ENCODE data around the gene LONRF3. TPM values are rescaled to one million over a fixed set of nuclear protein-coding genes. Genes with fewer than 3 reads are reported as not detected.
A peak's percentile ranks its signal among the peaks of the same experiment; 100 is the strongest.

The LONRF3 gene
- total and polyA plus RNA-seq, 4 donors, result 2.0 to 26.7 (median 5.8) TPM

DNA sequence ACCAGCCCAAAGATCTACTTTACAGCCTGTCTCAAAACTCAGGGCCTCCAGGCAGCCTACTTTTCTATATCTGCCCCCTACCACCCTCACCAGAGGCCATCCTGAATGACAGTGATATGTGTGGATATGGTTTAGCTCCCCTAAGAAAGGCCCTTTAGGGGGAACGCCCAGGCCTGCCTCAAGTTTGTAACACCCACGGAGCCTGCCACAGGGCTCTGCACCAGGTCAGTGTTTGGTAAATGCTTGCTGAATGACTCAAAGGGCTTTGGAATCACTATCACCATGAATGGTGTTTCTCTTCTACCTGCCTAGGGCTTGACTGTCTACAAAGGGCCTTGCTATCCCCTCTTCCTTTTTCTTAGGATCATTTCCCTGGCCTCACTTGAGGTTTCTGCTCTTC is 11.3 kb upstream of the LONRF3 start:
- Histone ChIP-seq H3K9ac (ENCODE audit: low read depth in 1 of 2, low read length in 2 of 2) (no peak overlapping the region), H3K4me1 (ENCODE audit: control insufficient read depth in 4 of 4, insufficient read depth in 4 of 4, low read length in 3 of 4) (no peaks in the 10 kb centered on the region), H3K9me3 (ENCODE audit: control insufficient read depth in 4 of 4, low read length in 3 of 4) (no peaks in the 10 kb centered on the region), H3K27me3 (ENCODE audit: control insufficient read depth in 4 of 4, insufficient read depth in 4 of 4, low read length in 3 of 4) (no peaks in the 10 kb centered on the region), H3K36me3 (ENCODE audit: control insufficient read depth in 4 of 4, insufficient read depth in 3 of 4, low read depth in 1 of 4, low read length in 3 of 4) (no peaks in the 10 kb centered on the region), H3K27ac (ENCODE audit: low read depth in 1 of 2, low read length in 2 of 2) (no peak overlapping the region), H3K4me3 (ENCODE audit: low read depth in 1 of 3, low read length in 3 of 3) (no peak overlapping the region)
- WGBS, result 95% methylated on average over 2 of the region's 2 CpGs
- TF ChIP-seq EGR1 (IDR thresholded peaks at IDR 0.05; ENCODE audit: low read depth in 2 of 2) (no peak), HNF4G (IDR thresholded peaks at IDR 0.05) (no peak), SP1 (IDR thresholded peaks at IDR 0.05) (no peak)
- TF ChIP-seq, protein P1, sequence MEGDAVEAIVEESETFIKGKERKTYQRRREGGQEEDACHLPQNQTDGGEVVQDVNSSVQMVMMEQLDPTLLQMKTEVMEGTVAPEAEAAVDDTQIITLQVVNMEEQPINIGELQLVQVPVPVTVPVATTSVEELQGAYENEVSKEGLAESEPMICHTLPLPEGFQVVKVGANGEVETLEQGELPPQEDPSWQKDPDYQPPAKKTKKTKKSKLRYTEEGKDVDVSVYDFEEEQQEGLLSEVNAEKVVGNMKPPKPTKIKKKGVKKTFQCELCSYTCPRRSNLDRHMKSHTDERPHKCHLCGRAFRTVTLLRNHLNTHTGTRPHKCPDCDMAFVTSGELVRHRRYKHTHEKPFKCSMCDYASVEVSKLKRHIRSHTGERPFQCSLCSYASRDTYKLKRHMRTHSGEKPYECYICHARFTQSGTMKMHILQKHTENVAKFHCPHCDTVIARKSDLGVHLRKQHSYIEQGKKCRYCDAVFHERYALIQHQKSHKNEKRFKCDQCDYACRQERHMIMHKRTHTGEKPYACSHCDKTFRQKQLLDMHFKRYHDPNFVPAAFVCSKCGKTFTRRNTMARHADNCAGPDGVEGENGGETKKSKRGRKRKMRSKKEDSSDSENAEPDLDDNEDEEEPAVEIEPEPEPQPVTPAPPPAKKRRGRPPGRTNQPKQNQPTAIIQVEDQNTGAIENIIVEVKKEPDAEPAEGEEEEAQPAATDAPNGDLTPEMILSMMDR (IDR thresholded peaks at IDR 0.05; ENCODE audit: low read depth, low read length, missing input control), result no peak
- peak; percentile 36 for DNase-seq (ENCODE audit: low spot score)

DNA sequence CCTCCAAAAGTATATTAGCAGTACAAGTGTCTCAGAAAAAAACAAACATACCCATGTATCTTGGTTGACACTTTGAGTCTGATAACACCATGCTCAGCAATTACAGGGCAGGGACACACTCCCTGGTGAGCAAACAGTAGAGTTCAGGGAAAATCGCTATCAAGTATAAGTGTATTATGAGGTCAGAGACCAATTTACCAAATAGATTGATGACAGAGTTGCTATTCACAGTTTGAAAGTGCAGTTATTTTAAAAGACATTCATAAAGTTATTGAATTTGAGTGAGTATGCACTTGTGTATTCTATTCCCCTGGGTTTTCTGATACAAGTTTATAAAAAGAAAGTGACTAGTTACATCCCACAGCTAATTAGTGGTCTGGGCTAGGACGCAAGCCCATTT is 10.2 kb upstream of the LONRF3 start:
- Histone ChIP-seq H3K4me1 (ENCODE audit: control insufficient read depth in 4 of 4, insufficient read depth in 4 of 4, low read length in 3 of 4) (no peaks in the 10 kb centered on the region), H3K4me3 (ENCODE audit: low read depth in 1 of 3, low read length in 3 of 3) (no peak overlapping the region), H3K36me3 (ENCODE audit: control insufficient read depth in 4 of 4, insufficient read depth in 3 of 4, low read depth in 1 of 4, low read length in 3 of 4) (no peaks in the 10 kb centered on the region), H3K27me3 (ENCODE audit: control insufficient read depth in 4 of 4, insufficient read depth in 4 of 4, low read length in 3 of 4) (no peaks in the 10 kb centered on the region), H3K9me3 (ENCODE audit: control insufficient read depth in 4 of 4, low read length in 3 of 4) (no peaks in the 10 kb centered on the region), H3K9ac (ENCODE audit: low read depth in 1 of 2, low read length in 2 of 2) (no peak overlapping the region), H3K27ac (ENCODE audit: low read depth in 1 of 2, low read length in 2 of 2) (no peak overlapping the region)
- no peak for DNase-seq (ENCODE audit: low spot score)
- WGBS, result 67% methylated on average over 2 of the region's 2 CpGs
- TF ChIP-seq, protein P2, sequence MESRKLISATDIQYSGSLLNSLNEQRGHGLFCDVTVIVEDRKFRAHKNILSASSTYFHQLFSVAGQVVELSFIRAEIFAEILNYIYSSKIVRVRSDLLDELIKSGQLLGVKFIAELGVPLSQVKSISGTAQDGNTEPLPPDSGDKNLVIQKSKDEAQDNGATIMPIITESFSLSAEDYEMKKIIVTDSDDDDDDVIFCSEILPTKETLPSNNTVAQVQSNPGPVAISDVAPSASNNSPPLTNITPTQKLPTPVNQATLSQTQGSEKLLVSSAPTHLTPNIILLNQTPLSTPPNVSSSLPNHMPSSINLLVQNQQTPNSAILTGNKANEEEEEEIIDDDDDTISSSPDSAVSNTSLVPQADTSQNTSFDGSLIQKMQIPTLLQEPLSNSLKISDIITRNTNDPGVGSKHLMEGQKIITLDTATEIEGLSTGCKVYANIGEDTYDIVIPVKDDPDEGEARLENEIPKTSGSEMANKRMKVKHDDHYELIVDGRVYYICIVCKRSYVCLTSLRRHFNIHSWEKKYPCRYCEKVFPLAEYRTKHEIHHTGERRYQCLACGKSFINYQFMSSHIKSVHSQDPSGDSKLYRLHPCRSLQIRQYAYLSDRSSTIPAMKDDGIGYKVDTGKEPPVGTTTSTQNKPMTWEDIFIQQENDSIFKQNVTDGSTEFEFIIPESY (IDR thresholded peaks at IDR 0.05), result no peak
- TF ChIP-seq, protein P1 (IDR thresholded peaks at IDR 0.05; ENCODE audit: low read depth, low read length, missing input control), result no peak
- TF ChIP-seq GABPA (IDR thresholded peaks at IDR 0.05 in 1 of 2, conservative IDR thresholded peaks at IDR 0.05 in 1 of 2) (no peak), JUND (IDR thresholded peaks at IDR 0.05) (no peak), YY1 (IDR thresholded peaks at IDR 0.05) (no peak)

- Histone ChIP-seq H3K9me3 (ENCODE audit: control insufficient read depth in 4 of 4, low read length in 3 of 4) (no peaks in the 10 kb centered on the region), H3K27ac (ENCODE audit: low read depth in 1 of 2, low read length in 2 of 2) (no peak overlapping the region), H3K36me3 (ENCODE audit: control insufficient read depth in 4 of 4, insufficient read depth in 3 of 4, low read depth in 1 of 4, low read length in 3 of 4) (no peaks in the 10 kb centered on the region), H3K4me3 (ENCODE audit: low read depth in 1 of 3, low read length in 3 of 3) (no peak overlapping the region), H3K9ac (ENCODE audit: low read depth in 1 of 2, low read length in 2 of 2) (no peak overlapping the region), H3K27me3 (ENCODE audit: control insufficient read depth in 4 of 4, insufficient read depth in 4 of 4, low read length in 3 of 4) (no peaks in the 10 kb centered on the region), H3K4me1 (ENCODE audit: control insufficient read depth in 4 of 4, insufficient read depth in 4 of 4, low read length in 3 of 4) (no peaks in the 10 kb centered on the region)
- WGBS, result 86% methylated on average over 4 of the region's 4 CpGs
- DNase-seq (ENCODE audit: low spot score), result no peak
- TF ChIP-seq EGR1 (IDR thresholded peaks at IDR 0.05; ENCODE audit: low read depth in 2 of 2) (no peak), JUND (IDR thresholded peaks at IDR 0.05) (no peak), FOXA1 (IDR thresholded peaks at IDR 0.05) (no peak), RAD21 (IDR thresholded peaks at IDR 0.05) (no peak)
- TF ChIP-seq, protein P3, sequence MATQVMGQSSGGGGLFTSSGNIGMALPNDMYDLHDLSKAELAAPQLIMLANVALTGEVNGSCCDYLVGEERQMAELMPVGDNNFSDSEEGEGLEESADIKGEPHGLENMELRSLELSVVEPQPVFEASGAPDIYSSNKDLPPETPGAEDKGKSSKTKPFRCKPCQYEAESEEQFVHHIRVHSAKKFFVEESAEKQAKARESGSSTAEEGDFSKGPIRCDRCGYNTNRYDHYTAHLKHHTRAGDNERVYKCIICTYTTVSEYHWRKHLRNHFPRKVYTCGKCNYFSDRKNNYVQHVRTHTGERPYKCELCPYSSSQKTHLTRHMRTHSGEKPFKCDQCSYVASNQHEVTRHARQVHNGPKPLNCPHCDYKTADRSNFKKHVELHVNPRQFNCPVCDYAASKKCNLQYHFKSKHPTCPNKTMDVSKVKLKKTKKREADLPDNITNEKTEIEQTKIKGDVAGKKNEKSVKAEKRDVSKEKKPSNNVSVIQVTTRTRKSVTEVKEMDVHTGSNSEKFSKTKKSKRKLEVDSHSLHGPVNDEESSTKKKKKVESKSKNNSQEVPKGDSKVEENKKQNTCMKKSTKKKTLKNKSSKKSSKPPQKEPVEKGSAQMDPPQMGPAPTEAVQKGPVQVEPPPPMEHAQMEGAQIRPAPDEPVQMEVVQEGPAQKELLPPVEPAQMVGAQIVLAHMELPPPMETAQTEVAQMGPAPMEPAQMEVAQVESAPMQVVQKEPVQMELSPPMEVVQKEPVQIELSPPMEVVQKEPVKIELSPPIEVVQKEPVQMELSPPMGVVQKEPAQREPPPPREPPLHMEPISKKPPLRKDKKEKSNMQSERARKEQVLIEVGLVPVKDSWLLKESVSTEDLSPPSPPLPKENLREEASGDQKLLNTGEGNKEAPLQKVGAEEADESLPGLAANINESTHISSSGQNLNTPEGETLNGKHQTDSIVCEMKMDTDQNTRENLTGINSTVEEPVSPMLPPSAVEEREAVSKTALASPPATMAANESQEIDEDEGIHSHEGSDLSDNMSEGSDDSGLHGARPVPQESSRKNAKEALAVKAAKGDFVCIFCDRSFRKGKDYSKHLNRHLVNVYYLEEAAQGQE (IDR thresholded peaks at IDR 0.05), result no peak
- TF ChIP-seq, protein P2 (IDR thresholded peaks at IDR 0.05), result no peak
- TF ChIP-seq, protein P4, sequence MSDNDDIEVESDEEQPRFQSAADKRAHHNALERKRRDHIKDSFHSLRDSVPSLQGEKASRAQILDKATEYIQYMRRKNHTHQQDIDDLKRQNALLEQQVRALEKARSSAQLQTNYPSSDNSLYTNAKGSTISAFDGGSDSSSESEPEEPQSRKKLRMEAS (IDR thresholded peaks at IDR 0.05), result no peak
- TF ChIP-seq, protein P1 (IDR thresholded peaks at IDR 0.05; ENCODE audit: low read depth, low read length, missing input control), result no peak
These were observed 9.0 kb upstream of the LONRF3 start for GRCh38 chrX:118965395-118965794.

All from liver (tissue), 9 donors.